NCI-H2171 treated with DMSO at 0.1 percent for 48 hours (cell line): ENCODE results near the gene STXBP1.

ENCODE experiments used
- DNase-seq: peaks from one replicate; lab custom pipeline; 2025; lab: John Stamatoyannopoulos, UW

The STXBP1 gene

GRCh38 chr9:127693697-127694096 lies 81.6 kb downstream of the STXBP1 start:
- DNase-seq, result no peak

GRCh38 chr9:127694890-127695720 lies 83.0 kb downstream of the STXBP1 start:
- no peak for DNase-seq

- no peak for DNase-seq
These were observed 85.5 kb downstream of the STXBP1 start for GRCh38 chr9:127697575-127697974.

- DNase-seq, result no peak
These were observed 86.3 kb downstream of the STXBP1 start for GRCh38 chr9:127698386-127698785.

GRCh38 chr9:127698985-127699670 lies 87.1 kb downstream of the STXBP1 start:
- DNase-seq, result peak; percentile 87

GRCh38 chr9:127700140-127700539 lies 88.1 kb downstream of the STXBP1 start:
- DNase-seq, result no peak

- no peak for DNase-seq
These were observed 88.6 kb downstream of the STXBP1 start for GRCh38 chr9:127700594-127701255.

GRCh38 chr9:127703289-127703946 lies 91.3 kb downstream of the STXBP1 start:
- no peak for DNase-seq

- no peak for DNase-seq
These were observed 93.7 kb downstream of the STXBP1 start for GRCh38 chr9:127705577-127706379.

GRCh38 chr9:127706836-127707241 lies 94.8 kb downstream of the STXBP1 start, which contains the start of gene CFAP157:
Gene CFAP157 (plus strand): TSS chr9:127706988. CDS start chr9:127707032, 44 bp downstream.
- DNase-seq, result no peak

- no peak for DNase-seq
These were observed 95.7 kb downstream of the STXBP1 start for GRCh38 chr9:127707766-127708165.

GRCh38 chr9:127708952-127709587 lies 97.0 kb downstream of the STXBP1 start:
- DNase-seq, result no peak

- no peak for DNase-seq
These were observed 98.2 kb downstream of the STXBP1 start for GRCh38 chr9:127710204-127710783.

GRCh38 chr9:127711226-127711701 lies 99.2 kb downstream of the STXBP1 start:
- peak; percentile 56 for DNase-seq

- peak; percentile 74 for DNase-seq
These were observed 99.8 kb downstream of the STXBP1 start for GRCh38 chr9:127711831-127712274.

GRCh38 chr9:127712371-127712770 lies 100.3 kb downstream of the STXBP1 start:
- DNase-seq, result no peak

GRCh38 chr9:127712867-127713266 lies 100.8 kb downstream of the STXBP1 start:
- DNase-seq, result no peak

- DNase-seq, result no peak
These were observed 102.1 kb downstream of the STXBP1 start for GRCh38 chr9:127714020-127714750.

GRCh38 chr9:127714951-127715469 lies 102.9 kb downstream of the STXBP1 start:
- DNase-seq, result no peak
